ENCODE data around the gene FRYL.

- TF ChIP-seq CTCF (IDR thresholded peaks at IDR 0.05) (no peak), EP300 (IDR thresholded peaks at IDR 0.05) (no peak)
Observed at GRCh38 chr4:48774760-48775710, 5.0 kb downstream of the FRYL start.
